H9 (cell line): ENCODE measurements around the gene PCDHGA2. TPM values are rescaled to one million over a fixed set of nuclear protein-coding genes. Genes with fewer than 3 reads are reported as not detected.

ENCODE experiments used
- DNase-seq: peaks from one replicate; pipeline ENCODE4 v3.0.0-alpha.2; 2017
- H2AFZ ChIP-seq: one replicate; pipeline ENCODE4 v1.6.1; 2013; ENCODE audit warnings: mild to moderate bottlenecking, low read length, control low read depth, moderate library complexity
- H2AK5ac ChIP-seq: 2 replicates; pipeline ENCODE4 v1.6.1; 2013; ENCODE audit warnings: low read length, control low read depth, mixed read lengths; ENCODE audit not compliant: insufficient read length
- H2BK120ac ChIP-seq: one replicate; pipeline ENCODE4 v1.6.1; 2013; ENCODE audit warnings: low read depth, mild to moderate bottlenecking, low read length, control low read depth, inconsistent platforms; ENCODE audit not compliant: poor library complexity, severe bottlenecking
- H2BK12ac ChIP-seq: 2 replicates; pipeline ENCODE4 v1.6.1; 2013; ENCODE audit warnings: low read length, control low read depth, mixed read lengths, low read depth; ENCODE audit not compliant: insufficient read length
- H2BK15ac ChIP-seq: 2 replicates; pipeline ENCODE4 v1.6.1; 2013; ENCODE audit warnings: low read depth, low read length, control low read depth
- H2BK20ac ChIP-seq: one replicate; pipeline ENCODE4 v1.6.1; 2013; ENCODE audit warnings: low read depth, mild to moderate bottlenecking, low read length, control low read depth, inconsistent platforms; ENCODE audit not compliant: poor library complexity, severe bottlenecking
- H2BK5ac ChIP-seq: 2 replicates; pipeline ENCODE4 v1.6.1; 2013; ENCODE audit warnings: low read length, control low read depth, mixed read lengths; ENCODE audit not compliant: insufficient read length
- H3K14ac ChIP-seq: 2 replicates; pipeline ENCODE4 v1.6.1; 2013; ENCODE audit warnings: low read length, control low read depth; ENCODE audit not compliant: insufficient read depth
- H3K18ac ChIP-seq: 2 replicates; pipeline ENCODE4 v1.6.1; 2013; ENCODE audit warnings: low read depth, mild to moderate bottlenecking, mixed read lengths, low read length, control low read depth; ENCODE audit not compliant: insufficient read length
- H3K23ac ChIP-seq: 2 replicates; pipeline ENCODE4 v1.6.1; 2013; ENCODE audit warnings: low read length, control low read depth, mixed read lengths, low read depth; ENCODE audit not compliant: insufficient read length
- H3K23me2 ChIP-seq: 2 replicates; pipeline ENCODE4 v1.6.1; 2013; ENCODE audit warnings: low read depth, mild to moderate bottlenecking, mixed read lengths, low read length, control low read depth; ENCODE audit not compliant: insufficient read length, poor library complexity, severe bottlenecking
- H3K27ac ChIP-seq: 2 replicates; pipeline ENCODE4 v1.5.1; 2013; ENCODE audit warnings: low read length, control low read depth, mixed read lengths, low read depth; ENCODE audit not compliant: insufficient read length
- H3K27me3 ChIP-seq: 2 replicates; pipeline ENCODE4 v1.6.1; 2013; ENCODE audit warnings: low read length, control low read depth, inconsistent platforms; ENCODE audit not compliant: insufficient read depth
- H3K4ac ChIP-seq: 2 replicates; pipeline ENCODE4 v1.6.1; 2013; ENCODE audit warnings: low read depth, mild to moderate bottlenecking, control low read depth, inconsistent platforms, low read length, moderate library complexity
- H3K4me1 ChIP-seq: 2 replicates; pipeline ENCODE4 v1.6.1; 2013; ENCODE audit warnings: low read length, control low read depth, inconsistent platforms; ENCODE audit not compliant: insufficient read depth
- H3K4me2 ChIP-seq: 2 replicates; pipeline ENCODE4 v1.6.1; 2013; ENCODE audit warnings: low read length, control low read depth, mixed read lengths; ENCODE audit not compliant: insufficient read length, insufficient read depth
- H3K56ac ChIP-seq: 2 replicates; pipeline ENCODE4 v1.6.1; 2013; ENCODE audit warnings: low read depth, mild to moderate bottlenecking, mixed read lengths, low read length, control low read depth; ENCODE audit not compliant: insufficient read length
- H3K79me1 ChIP-seq: 2 replicates; pipeline ENCODE4 v1.6.1; 2013; ENCODE audit warnings: low read depth, mild to moderate bottlenecking, moderate library complexity, low read length, control low read depth, inconsistent platforms; ENCODE audit not compliant: insufficient read depth, poor library complexity, severe bottlenecking
- H3K79me2 ChIP-seq: 2 replicates; pipeline ENCODE4 v1.6.1; 2013; ENCODE audit warnings: low read length, control low read depth, inconsistent platforms; ENCODE audit not compliant: insufficient read depth
- H3K9ac ChIP-seq: 2 replicates; pipeline ENCODE4 v1.6.1; 2013; ENCODE audit warnings: low read length, control low read depth, mixed read lengths; ENCODE audit not compliant: insufficient read length; ENCODE audit errors: extremely low read depth
- H3K9me3 ChIP-seq: one replicate; pipeline ENCODE4 v1.6.1; 2013; ENCODE audit warnings: low read depth, low read length, inconsistent platforms; ENCODE audit not compliant: control insufficient read depth
- H3T11ph ChIP-seq: one replicate; pipeline ENCODE4 v1.6.1; 2013; ENCODE audit warnings: mild to moderate bottlenecking, low read length, control low read depth, inconsistent platforms
- H4K20me1 ChIP-seq: one replicate; pipeline ENCODE4 v1.6.1; 2013; ENCODE audit not compliant: control insufficient read depth, insufficient read length, insufficient read depth
- H4K5ac ChIP-seq: 2 replicates; pipeline ENCODE4 v1.6.1; 2013; ENCODE audit warnings: low read depth, mild to moderate bottlenecking, mixed read lengths, low read length, control low read depth; ENCODE audit not compliant: insufficient read length
- H4K8ac ChIP-seq: replicated peaks from 2 replicates; pipeline ENCODE4 v1.6.1; 2013; ENCODE audit warnings: low read length, control low read depth, mixed read lengths, low read depth; ENCODE audit not compliant: insufficient read length
- H4K91ac ChIP-seq: 2 replicates; pipeline ENCODE4 v1.6.1; 2013; ENCODE audit warnings: low read depth, mild to moderate bottlenecking, moderate library complexity, mixed read lengths, low read length, control low read depth; ENCODE audit not compliant: insufficient read length
- H3K27ac Mint-ChIP-seq, 3 experiments: 2 replicates in 2 of 3; 3 replicates in 1 of 3; pipeline ENCODE4 v1.8.0; 2020 to 2021; ENCODE audit warnings: mixed read lengths in 3 of 3, mild to moderate bottlenecking in 1 of 3, moderate library complexity in 1 of 3
- H3K27me3 Mint-ChIP-seq: 2 replicates; pipeline ENCODE4 v1.8.0; 2021; ENCODE audit warnings: low read depth, mild to moderate bottlenecking, moderate library complexity, mixed read lengths
- H3K36me3 Mint-ChIP-seq, 3 experiments: 2 replicates in 2 of 3; 3 replicates in 1 of 3; pipeline ENCODE4 v1.8.0; 2020 to 2021; ENCODE audit warnings: low read depth in 3 of 3, mixed read lengths in 3 of 3; ENCODE audit not compliant: insufficient read depth in 1 of 3
- H3K4me1 Mint-ChIP-seq, 2 experiments: 2 replicates each; pipeline ENCODE4 v1.8.0; 2020; ENCODE audit warnings: mixed read lengths in 2 of 2
- H3K4me3 Mint-ChIP-seq, 2 experiments: 2 replicates in 1 of 2; 3 replicates in 1 of 2; pipeline ENCODE4 v1.8.0; 2020 to 2021; ENCODE audit warnings: mild to moderate bottlenecking in 2 of 2, mixed read lengths in 2 of 2, moderate library complexity in 1 of 2
- H3K9me3 Mint-ChIP-seq, 2 experiments: 2 replicates in 1 of 2; 3 replicates in 1 of 2; pipeline ENCODE4 v1.8.0; 2020; ENCODE audit warnings: mild to moderate bottlenecking in 2 of 2, mixed read lengths in 2 of 2, moderate library complexity in 1 of 2
- WGBS: extraction: QIAGEN DNeasy Blood & Tissue Kit; methylation state at CpG from one replicate; pipeline ENCODE4 v1.1.7; 2013; ENCODE audit warnings: missing lambda C conversion rate, low lambda C conversion rate, mixed read lengths; ENCODE audit not compliant: insufficient read length; ENCODE audit errors: extremely low coverage; 5-methylcytosine and 5-hydroxymethylcytosine counted together
- total RNA-seq: library from RNA; stranded (reverse); gene quantifications from 2 replicates; pipeline ENCODE4 v1.2.1, GENCODE V29; 2021
- TF ChIP-seq, protein P1 (sequence below): fragments of 200-600 bp; sonication (generic); conservative IDR thresholded peaks from 3 replicates; pipeline ENCODE4 v1.8.0; 2021; ENCODE audit warnings: antibody characterized with exemption, mild to moderate bottlenecking

Gene PCDHGA2
- total RNA-seq, 1 experiment from 2014 or later = 0.90 TPM

DNA sequence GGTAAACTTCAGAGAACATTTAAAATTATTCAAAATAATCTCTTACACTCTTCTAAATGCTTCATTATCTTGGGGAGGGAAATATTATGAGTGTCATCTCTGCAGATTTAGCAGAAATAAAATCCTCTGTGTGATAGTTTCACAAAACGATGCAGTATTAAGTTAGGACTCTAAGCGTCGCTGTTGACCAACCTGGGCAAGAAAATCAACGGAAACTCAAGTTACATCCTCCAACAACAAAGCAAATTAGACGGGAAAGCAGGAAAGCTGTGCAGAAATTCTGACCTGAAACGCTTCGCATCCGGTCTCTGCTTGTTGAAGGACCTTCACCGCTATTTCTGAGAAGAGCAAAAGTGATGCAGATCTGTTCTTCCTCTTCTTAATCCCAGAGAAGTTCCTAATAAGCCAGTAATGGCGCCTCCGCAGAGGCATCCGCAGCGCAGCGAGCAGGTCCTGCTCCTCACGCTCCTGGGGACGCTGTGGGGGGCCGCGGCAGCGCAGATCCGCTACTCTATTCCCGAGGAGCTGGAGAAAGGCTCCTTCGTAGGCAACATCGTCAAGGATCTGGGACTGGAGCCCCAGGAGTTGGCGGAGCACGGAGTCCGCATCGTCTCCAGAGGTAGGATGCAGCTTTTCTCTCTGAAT lies 35.2 kb downstream of the PCDHGA2 start, which contains the start of gene PCDHGA6:
TSS of gene PCDHGA6 (plus strand) at position 219 of the 645 bp plus-strand sequence. CDS start at position 412, 193 bp downstream.
- no peaks in the 10 kb centered on the region for H4K20me1 ChIP-seq
- no peak within 1 kb of the TSS for H4K5ac ChIP-seq
- no peak within 1 kb of the TSS for H3K4me2 ChIP-seq
- no peak within 1 kb of the TSS for H2BK20ac ChIP-seq
- no peak within 1 kb of the TSS for H4K91ac ChIP-seq
- TF ChIP-seq, protein P1, sequence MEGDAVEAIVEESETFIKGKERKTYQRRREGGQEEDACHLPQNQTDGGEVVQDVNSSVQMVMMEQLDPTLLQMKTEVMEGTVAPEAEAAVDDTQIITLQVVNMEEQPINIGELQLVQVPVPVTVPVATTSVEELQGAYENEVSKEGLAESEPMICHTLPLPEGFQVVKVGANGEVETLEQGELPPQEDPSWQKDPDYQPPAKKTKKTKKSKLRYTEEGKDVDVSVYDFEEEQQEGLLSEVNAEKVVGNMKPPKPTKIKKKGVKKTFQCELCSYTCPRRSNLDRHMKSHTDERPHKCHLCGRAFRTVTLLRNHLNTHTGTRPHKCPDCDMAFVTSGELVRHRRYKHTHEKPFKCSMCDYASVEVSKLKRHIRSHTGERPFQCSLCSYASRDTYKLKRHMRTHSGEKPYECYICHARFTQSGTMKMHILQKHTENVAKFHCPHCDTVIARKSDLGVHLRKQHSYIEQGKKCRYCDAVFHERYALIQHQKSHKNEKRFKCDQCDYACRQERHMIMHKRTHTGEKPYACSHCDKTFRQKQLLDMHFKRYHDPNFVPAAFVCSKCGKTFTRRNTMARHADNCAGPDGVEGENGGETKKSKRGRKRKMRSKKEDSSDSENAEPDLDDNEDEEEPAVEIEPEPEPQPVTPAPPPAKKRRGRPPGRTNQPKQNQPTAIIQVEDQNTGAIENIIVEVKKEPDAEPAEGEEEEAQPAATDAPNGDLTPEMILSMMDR = peak; percentile 20; the same call in 1 of the 3 replicates
- no peak within 1 kb of the TSS for H4K8ac ChIP-seq
- H3K4ac ChIP-seq = no peak within 1 kb of the TSS
- no peak within 1 kb of the TSS for H2BK15ac ChIP-seq
- no peaks in the 10 kb centered on the region for H3K79me2 ChIP-seq
- H3K9me3 ChIP-seq = peaks cover 34% of the 10 kb centered on the region
- no peak within 1 kb of the TSS for H3K56ac ChIP-seq
- Mint-ChIP-seq H3K9me3 (peaks cover 57 to 69% of the 10 kb centered on the region in 2 experiments), H3K27me3 (peaks cover 9% of the 10 kb centered on the region), H3K4me3 (no peak within 1 kb of the TSS), H3K27ac (no peak within 1 kb of the TSS; a peak in 1 of 7 replicates), H3K36me3 (peaks cover 33 to 52% (median 50%) of the 10 kb centered on the region in 3 experiments), H3K4me1 (no peaks in the 10 kb centered on the region)
- H3K4me1 ChIP-seq = no peaks in the 10 kb centered on the region
- no peak within 1 kb of the TSS for H3K9ac ChIP-seq
- H2BK5ac ChIP-seq = no peak within 1 kb of the TSS
- H2BK120ac ChIP-seq = no peak within 1 kb of the TSS
- H3K27me3 ChIP-seq = no peaks in the 10 kb centered on the region
- WGBS = no CpG with 5 or more reads among the region's 27 CpGs
- no peak within 1 kb of the TSS for H3K23ac ChIP-seq
- H2BK12ac ChIP-seq = no peak within 1 kb of the TSS
- no peak within 1 kb of the TSS for H3K27ac ChIP-seq
- DNase-seq = no peak
- no peak within 1 kb of the TSS for H2AFZ ChIP-seq
- H2AK5ac ChIP-seq = no peak within 1 kb of the TSS
- H3K18ac ChIP-seq = no peak within 1 kb of the TSS
- H3K23me2 ChIP-seq = no peaks in the 10 kb centered on the region
- no peaks in the 10 kb centered on the region for H3K79me1 ChIP-seq
- H3K14ac ChIP-seq = no peak within 1 kb of the TSS
- no peak within 1 kb of the TSS for H3T11ph ChIP-seq
